Right atrium auricular region (tissue), 2 donors: ENCODE results near the gene ID2. TPM values are rescaled to one million over a fixed set of nuclear protein-coding genes. Genes with fewer than 3 reads are reported as not detected.

Experiments used
- DNase-seq: peaks from one replicate; pipeline ENCODE4 v3.0.0-alpha.2; 2019; ENCODE audit warnings: low spot score
- H3K27ac ChIP-seq, 2 donors: fragments of 200-600 bp; sonication (generic); 1 replicate in 1 of 2; 2 replicates in 1 of 2; pipeline ENCODE4 v1.5.1; 2016 to 2019
- H3K27me3 ChIP-seq, 2 donors: fragments of 200-600 bp; sonication (generic); one replicate each; pipeline versions ENCODE4 v1.5.1 to v1.6.0; 2017 to 2019
- H3K36me3 ChIP-seq: fragments of 200-600 bp; sonication (generic); one replicate; pipeline ENCODE4 v1.5.1; 2016
- H3K4me1 ChIP-seq, 2 donors: fragments of 200-600 bp; sonication (generic); one replicate each; pipeline versions ENCODE4 v1.5.1 to v1.6.0; 2017 to 2019
- H3K4me3 ChIP-seq, 2 donors: fragments of 200-600 bp; sonication (generic); 1 replicate in 1 of 2; 2 replicates in 1 of 2; pipeline ENCODE4 v1.5.1; 2017 to 2019; ENCODE audit warnings: mild to moderate bottlenecking in 1 of 2, moderate library complexity in 1 of 2
- H3K9me3 ChIP-seq, 2 donors: fragments of 200-600 bp; sonication (generic); one replicate each; pipeline ENCODE4 v1.5.1; 2019
- total RNA-seq, 2 donors: library from RNA; depleted of rRNA; stranded (reverse); fragments of >200 nt; gene quantifications; one replicate each; pipeline ENCODE4 v1.1.0, GENCODE V29; 2016
- TF ChIP-seq, protein P1 (sequence below), 2 donors: fragments of 200-600 bp; sonication (generic); IDR thresholded peaks; one replicate each; pipeline ENCODE4 v1.5.1; 2019; ENCODE audit warnings: antibody characterized with exemption in 2 of 2

Gene ID2
- total RNA-seq, 2 donors from 2014 or later, result 213 to 421 TPM

GRCh38 chr2:8684878-8685696 is 3.2 kb downstream of the ID2 start:
- H3K4me1 ChIP-seq, result peaks cover 0 to 23% of the 10 kb centered on the region in 2 donors
- H3K9me3 ChIP-seq, result no peaks in the 10 kb centered on the region
- TF ChIP-seq, protein P1, sequence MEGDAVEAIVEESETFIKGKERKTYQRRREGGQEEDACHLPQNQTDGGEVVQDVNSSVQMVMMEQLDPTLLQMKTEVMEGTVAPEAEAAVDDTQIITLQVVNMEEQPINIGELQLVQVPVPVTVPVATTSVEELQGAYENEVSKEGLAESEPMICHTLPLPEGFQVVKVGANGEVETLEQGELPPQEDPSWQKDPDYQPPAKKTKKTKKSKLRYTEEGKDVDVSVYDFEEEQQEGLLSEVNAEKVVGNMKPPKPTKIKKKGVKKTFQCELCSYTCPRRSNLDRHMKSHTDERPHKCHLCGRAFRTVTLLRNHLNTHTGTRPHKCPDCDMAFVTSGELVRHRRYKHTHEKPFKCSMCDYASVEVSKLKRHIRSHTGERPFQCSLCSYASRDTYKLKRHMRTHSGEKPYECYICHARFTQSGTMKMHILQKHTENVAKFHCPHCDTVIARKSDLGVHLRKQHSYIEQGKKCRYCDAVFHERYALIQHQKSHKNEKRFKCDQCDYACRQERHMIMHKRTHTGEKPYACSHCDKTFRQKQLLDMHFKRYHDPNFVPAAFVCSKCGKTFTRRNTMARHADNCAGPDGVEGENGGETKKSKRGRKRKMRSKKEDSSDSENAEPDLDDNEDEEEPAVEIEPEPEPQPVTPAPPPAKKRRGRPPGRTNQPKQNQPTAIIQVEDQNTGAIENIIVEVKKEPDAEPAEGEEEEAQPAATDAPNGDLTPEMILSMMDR (IDR thresholded peaks at IDR 0.05), result no peak
- no peaks in the 10 kb centered on the region for H3K27me3 ChIP-seq
- H3K4me3 ChIP-seq, result peak overlapping the region; percentile 71 to 73
- peak; percentile 80 for DNase-seq
- no peaks in the 10 kb centered on the region for H3K36me3 ChIP-seq
- peak overlapping the region; percentile 82 to 98 for H3K27ac ChIP-seq

DNA sequence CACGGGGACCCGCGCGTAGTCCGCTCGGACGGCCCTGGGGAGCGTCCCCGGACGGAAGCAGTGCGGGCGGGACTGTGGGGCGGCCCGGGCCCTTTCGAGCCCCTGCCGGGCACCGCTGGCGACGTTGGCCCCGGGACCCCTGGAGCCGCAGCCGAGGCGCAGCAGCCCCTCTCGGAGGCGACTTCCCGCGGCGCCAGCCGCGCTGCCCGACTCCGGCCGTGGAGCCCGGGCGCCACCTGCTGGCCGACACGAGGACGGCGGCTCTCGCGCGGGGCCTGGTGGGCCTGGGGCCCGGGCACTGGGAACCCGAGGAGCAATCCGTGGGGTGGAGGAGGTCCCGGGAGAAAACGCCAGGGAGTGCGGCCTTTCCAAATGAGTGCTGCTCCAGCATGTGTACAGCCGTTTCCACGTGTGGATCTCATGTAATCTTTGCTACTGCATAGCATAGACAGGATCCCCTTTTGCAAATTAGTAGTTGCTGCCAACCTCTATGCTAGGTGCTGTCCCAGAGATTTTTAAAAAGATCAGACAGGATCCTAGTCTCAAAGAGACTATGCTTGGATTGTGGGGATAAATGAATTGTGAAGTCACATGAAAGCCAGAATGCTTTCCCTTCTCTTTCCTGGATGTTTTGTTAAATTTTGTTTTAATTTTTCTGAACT is 4.0 kb downstream of the ID2 start:
- DNase-seq, result peak; percentile 80
- no peaks in the 10 kb centered on the region for H3K27me3 ChIP-seq

GRCh38 chr2:8691859-8692437 is 10.1 kb downstream of the ID2 start:
- no peaks in the 10 kb centered on the region for H3K36me3 ChIP-seq
- H3K9me3 ChIP-seq, result no peaks in the 10 kb centered on the region
- no peak for DNase-seq
- H3K27ac ChIP-seq, result no peak overlapping the region
- no peak overlapping the region for H3K4me3 ChIP-seq
- no peaks in the 10 kb centered on the region for H3K27me3 ChIP-seq
- TF ChIP-seq, protein P1 (IDR thresholded peaks at IDR 0.05), result no peak
- peaks cover 0 to 9% of the 10 kb centered on the region in 2 donors for H3K4me1 ChIP-seq

More for the DNA sequence above, 4.0 kb downstream of the ID2 start:
- H3K27ac ChIP-seq, result peak overlapping the region; percentile 82 to 98
- H3K36me3 ChIP-seq, result no peaks in the 10 kb centered on the region
- TF ChIP-seq, protein P1 (IDR thresholded peaks at IDR 0.05), result peak; percentile 99 to 100
- H3K9me3 ChIP-seq, result no peaks in the 10 kb centered on the region
- peaks cover 0 to 15% of the 10 kb centered on the region in 2 donors for H3K4me1 ChIP-seq
- H3K4me3 ChIP-seq, result peak overlapping the region; percentile 71 to 73

- Histone ChIP-seq H3K4me1 (peaks cover 0 to 9% of the 10 kb centered on the region in 2 donors), H3K4me3 (no peak overlapping the region), H3K9me3 (no peaks in the 10 kb centered on the region), H3K27ac (no peak overlapping the region), H3K27me3 (no peaks in the 10 kb centered on the region), H3K36me3 (no peaks in the 10 kb centered on the region)
- no peak for DNase-seq
- TF ChIP-seq, protein P1 (IDR thresholded peaks at IDR 0.05), result no peak
Measured at GRCh38 chr2:8692783-8693156, 10.9 kb downstream of the ID2 start.

DNA sequence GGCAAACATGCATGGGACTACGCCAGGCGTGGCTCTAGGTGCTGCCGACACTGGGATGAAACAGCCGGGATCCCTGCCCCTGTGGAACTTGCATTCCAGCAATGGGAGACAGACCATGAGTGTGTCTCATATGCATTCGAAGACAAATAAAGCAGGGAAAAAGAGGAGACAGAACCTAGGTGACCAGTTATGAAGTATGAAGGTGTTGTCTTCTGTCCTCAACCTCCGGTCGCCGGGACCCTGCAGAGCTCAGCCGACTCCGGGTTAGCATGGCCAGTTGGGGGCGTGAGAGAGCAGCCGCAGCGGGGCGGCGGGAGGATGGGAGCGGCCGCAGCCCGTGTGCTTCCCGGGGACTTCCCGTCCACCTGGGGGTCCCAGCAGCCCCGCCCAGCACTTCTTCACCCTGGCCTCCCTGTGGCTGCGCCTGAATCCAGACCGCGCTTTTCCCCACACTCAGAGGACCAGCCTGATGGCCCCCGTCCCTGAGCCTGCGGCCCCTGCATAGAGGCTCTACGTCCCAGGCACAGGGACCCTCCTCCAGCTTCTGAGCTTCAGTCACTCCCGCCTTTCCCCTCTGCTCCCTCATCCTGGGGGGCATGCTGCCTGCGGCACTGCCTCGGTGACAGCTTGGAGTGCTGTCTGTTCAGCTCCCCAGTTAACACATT is 11.4 kb downstream of the ID2 start:
- Histone ChIP-seq H3K9me3 (no peaks in the 10 kb centered on the region), H3K4me3 (peak overlapping the region in 1 of 2 donors; percentile 32), H3K4me1 (peaks cover 0 to 9% of the 10 kb centered on the region in 2 donors), H3K27me3 (no peaks in the 10 kb centered on the region), H3K27ac (no peak overlapping the region), H3K36me3 (no peaks in the 10 kb centered on the region)
- TF ChIP-seq, protein P1 (IDR thresholded peaks at IDR 0.05), result peak; percentile 36 to 78
- DNase-seq, result no peak
